ENCODE results near the gene CBX8. TPM values are rescaled to one million over a fixed set of nuclear protein-coding genes. Genes with fewer than 3 reads are reported as not detected.
A peak's percentile ranks its signal among the peaks of the same experiment; 100 is the strongest.

Gene CBX8
- total and polyA plus RNA-seq, 2 of the 13 experiments (the other 11 are each of a cell fraction or from before 2014, with no cell fraction given), result 0.34 to 12.6 TPM

- TF ChIP-seq ZNF687 (CRISPR knock-in tag; IDR thresholded peaks at IDR 0.05) (peak; percentile 88), GZF1 (CRISPR knock-in tag; IDR thresholded peaks at IDR 0.05) (peak; percentile 68; the same call in 1 of the 2 replicates), PAWR (CRISPR knock-in tag; IDR thresholded peaks at IDR 0.05; ENCODE audit: borderline replicate concordance) (0 out of 2 replicates have a peak, but pooled peaks have one; percentile 72), ZSCAN21 (CRISPR knock-in tag; IDR thresholded peaks at IDR 0.05; ENCODE audit: borderline replicate concordance) (peak; percentile 53; the same call in 1 of the 2 replicates), PTBP1 (IDR thresholded peaks at IDR 0.05; ENCODE audit: low read depth, low read length, poor library complexity, severe bottlenecking) (no peak), ZBTB7B (CRISPR knock-in tag; IDR thresholded peaks at IDR 0.05) (peak; percentile 82), POLR2A (IDR thresholded peaks at IDR 0.05; ENCODE audit: insufficient read depth in 1 of 2, low read depth in 2 of 2, low read length in 2 of 2) (0 out of 4 replicates have a peak, but pooled peaks of 1 of the 2 experiments have one; percentile 11), PHF8 (CRISPR knock-in tag; IDR thresholded peaks at IDR 0.05) (no peak; the same call in none of the 2 replicates), ZNF451 (CRISPR knock-in tag; IDR thresholded peaks at IDR 0.05) (no peak; the same call in 1 of the 2 replicates), NFE2L2 (IDR thresholded peaks at IDR 0.05; ENCODE audit: low read length) (no peak), ZBTB39 (CRISPR knock-in tag; IDR thresholded peaks at IDR 0.05) (peak; percentile 75; the same call in 1 of the 2 replicates)
- TF ChIP-seq, protein P1, sequence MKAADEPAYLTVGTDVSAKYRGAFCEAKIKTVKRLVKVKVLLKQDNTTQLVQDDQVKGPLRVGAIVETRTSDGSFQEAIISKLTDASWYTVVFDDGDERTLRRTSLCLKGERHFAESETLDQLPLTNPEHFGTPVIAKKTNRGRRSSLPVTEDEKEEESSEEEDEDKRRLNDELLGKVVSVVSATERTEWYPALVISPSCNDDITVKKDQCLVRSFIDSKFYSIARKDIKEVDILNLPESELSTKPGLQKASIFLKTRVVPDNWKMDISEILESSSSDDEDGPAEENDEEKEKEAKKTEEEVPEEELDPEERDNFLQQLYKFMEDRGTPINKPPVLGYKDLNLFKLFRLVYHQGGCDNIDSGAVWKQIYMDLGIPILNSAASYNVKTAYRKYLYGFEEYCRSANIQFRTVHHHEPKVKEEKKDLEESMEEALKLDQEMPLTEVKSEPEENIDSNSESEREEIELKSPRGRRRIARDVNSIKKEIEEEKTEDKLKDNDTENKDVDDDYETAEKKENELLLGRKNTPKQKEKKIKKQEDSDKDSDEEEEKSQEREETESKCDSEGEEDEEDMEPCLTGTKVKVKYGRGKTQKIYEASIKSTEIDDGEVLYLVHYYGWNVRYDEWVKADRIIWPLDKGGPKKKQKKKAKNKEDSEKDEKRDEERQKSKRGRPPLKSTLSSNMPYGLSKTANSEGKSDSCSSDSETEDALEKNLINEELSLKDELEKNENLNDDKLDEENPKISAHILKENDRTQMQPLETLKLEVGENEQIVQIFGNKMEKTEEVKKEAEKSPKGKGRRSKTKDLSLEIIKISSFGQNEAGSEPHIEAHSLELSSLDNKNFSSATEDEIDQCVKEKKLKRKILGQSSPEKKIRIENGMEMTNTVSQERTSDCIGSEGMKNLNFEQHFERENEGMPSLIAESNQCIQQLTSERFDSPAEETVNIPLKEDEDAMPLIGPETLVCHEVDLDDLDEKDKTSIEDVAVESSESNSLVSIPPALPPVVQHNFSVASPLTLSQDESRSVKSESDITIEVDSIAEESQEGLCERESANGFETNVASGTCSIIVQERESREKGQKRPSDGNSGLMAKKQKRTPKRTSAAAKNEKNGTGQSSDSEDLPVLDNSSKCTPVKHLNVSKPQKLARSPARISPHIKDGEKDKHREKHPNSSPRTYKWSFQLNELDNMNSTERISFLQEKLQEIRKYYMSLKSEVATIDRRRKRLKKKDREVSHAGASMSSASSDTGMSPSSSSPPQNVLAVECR (CRISPR knock-in tag; IDR thresholded peaks at IDR 0.05; ENCODE audit: borderline replicate concordance), result peak; percentile 58; the same call in 1 of the 2 replicates
- TF ChIP-seq, protein P2, sequence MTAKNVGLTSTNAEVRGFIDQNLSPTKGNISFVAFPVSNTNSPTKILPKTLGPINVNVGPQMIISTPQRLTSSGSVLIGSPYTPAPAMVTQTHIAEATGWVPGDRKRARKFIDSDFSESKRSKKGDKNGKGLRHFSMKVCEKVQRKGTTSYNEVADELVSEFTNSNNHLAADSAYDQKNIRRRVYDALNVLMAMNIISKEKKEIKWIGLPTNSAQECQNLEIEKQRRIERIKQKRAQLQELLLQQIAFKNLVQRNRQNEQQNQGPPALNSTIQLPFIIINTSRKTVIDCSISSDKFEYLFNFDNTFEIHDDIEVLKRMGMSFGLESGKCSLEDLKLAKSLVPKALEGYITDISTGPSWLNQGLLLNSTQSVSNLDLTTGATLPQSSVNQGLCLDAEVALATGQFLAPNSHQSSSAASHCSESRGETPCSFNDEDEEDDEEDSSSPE (CRISPR knock-in tag; IDR thresholded peaks at IDR 0.05), result 0 out of 2 replicates have a peak, but pooled peaks have one; percentile 5
- TF ChIP-seq, protein P3, sequence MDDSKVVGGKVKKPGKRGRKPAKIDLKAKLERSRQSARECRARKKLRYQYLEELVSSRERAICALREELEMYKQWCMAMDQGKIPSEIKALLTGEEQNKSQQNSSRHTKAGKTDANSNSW (CRISPR knock-in tag; IDR thresholded peaks at IDR 0.05; ENCODE audit: borderline replicate concordance), result 0 out of 2 replicates have a peak, but pooled peaks have one; percentile 65
Measured at GRCh38 chr17:79831265-79832217, 34.7 kb upstream of the CBX8 start (continued).

Data from HepG2 (cell line).